ENCODE results near the gene ANKMY1.

ANKMY1 gene, protein sequence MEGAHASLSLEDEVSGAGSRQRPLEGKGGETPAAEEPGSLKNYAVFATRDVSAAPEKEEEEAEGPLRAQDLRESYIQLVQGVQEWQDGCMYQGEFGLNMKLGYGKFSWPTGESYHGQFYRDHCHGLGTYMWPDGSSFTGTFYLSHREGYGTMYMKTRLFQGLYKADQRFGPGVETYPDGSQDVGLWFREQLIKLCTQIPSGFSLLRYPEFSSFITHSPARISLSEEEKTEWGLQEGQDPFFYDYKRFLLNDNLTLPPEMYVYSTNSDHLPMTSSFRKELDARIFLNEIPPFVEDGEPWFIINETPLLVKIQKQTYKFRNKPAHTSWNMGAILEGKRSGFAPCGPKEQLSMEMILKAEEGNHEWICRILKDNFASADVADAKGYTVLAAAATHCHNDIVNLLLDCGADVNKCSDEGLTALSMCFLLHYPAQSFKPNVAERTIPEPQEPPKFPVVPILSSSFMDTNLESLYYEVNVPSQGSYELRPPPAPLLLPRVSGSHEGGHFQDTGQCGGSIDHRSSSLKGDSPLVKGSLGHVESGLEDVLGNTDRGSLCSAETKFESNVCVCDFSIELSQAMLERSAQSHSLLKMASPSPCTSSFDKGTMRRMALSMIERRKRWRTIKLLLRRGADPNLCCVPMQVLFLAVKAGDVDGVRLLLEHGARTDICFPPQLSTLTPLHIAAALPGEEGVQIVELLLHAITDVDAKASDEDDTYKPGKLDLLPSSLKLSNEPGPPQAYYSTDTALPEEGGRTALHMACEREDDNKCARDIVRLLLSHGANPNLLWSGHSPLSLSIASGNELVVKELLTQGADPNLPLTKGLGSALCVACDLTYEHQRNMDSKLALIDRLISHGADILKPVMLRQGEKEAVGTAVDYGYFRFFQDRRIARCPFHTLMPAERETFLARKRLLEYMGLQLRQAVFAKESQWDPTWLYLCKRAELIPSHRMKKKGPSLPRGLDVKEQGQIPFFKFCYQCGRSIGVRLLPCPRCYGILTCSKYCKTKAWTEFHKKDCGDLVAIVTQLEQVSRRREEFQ

DNA sequence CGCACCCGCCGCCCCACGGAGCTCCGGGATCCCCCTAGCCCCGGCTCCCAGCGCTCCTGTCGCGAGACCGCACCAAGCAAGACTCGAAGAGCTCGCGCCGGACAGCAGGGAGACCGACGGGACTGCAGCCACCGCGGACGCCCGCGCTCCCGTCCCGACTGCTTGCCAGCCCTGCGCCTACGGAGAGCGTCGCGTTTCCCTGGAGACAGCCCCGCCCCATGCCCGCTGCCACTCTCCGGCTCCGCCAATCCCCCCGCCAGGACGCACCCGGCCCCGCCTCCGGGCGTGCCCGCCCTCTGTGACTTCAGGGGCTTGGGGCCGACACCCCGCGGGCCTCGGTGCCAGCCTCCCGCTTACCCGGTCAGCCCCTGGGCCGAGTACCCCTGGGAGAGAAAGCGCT lies at the start of gene ANKMY1:
Gene ANKMY1, minus strand, starts transcription at position 181 of the 400 bp plus-strand sequence. CDS start 653 bp downstream, outside the sequence.
- DNase-seq, result peak; percentile 75

DNA sequence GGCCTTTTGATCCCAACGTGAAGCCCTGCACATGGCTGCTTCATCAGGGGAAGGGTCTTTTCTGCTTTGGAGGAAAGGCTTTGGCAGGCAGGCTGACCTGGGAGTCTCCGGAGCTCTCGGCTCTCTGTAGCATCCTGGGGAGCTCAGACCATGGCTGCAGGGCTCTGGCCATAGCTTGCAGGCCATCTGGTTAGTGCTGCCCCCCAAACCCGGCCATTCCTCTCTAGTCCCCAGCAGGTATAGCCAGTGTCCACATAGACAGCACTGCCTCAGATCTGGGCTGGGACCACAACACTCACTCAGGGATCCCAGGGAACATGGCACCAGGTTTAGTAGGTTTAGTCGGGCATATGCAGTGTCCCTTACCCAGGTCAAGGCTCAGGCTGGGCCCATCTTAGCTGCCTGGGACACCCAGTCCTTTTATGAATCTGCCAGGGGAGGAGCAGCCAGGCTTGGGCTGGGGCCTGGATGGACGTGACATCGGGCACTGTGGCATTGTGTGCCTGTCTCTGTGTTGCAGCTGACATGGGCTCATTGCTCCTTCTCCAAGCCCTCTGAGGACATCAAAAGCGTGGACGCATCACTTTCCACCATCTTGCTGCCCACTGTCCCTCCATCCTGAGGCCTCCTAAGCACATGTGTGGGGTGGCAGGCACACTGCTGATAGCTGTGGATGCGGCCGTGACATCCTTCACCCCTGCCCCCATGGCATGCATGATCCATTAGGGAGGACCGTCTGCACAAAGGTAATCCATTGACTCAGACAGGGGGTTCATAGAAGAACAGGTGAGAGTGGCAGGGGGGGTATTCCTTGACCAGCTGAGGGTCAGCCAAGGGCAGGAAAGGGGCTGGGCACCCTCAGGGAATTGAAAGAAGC lies 48.3 kb upstream of the ANKMY1 start:
- DNase-seq, result no peak

DNA sequence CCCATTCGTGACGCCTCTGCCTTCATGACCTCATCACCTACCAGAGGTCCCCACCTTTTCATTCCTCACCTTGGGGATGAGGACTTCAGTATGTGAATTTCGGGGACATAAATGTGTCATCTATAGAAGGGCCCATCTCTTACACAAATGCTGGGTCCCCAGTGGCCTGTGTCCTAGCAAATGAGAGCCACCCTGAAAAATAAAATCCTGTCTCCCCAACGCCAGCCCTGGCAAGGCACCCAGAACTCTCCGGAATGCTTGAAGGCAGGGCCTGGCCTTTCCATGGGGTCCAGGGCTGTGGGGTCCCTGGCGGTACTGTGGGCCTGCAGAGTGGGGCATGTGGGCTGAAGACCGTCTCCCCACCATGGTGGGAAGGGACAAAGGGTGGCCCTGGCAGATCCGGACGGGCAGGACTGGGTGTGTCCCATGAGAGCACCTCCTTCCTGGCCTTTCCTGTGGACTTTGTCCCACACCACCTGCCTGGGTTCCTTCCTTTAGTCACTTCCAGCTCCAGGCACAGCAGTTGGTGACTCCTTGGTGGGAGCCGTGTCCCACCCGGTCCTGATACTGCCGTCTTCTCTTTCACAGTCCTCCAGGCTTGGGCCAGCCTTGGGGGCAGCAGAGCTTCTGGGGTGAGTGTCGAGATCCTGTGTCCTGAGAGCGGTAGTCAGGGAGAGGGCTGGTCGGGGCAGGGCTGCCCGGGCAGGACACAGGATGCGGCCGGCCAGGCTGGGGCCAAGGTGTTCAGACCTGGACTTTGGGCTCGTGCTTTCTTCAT lies 47.3 kb upstream of the ANKMY1 start:
- DNase-seq, result no peak

DNA sequence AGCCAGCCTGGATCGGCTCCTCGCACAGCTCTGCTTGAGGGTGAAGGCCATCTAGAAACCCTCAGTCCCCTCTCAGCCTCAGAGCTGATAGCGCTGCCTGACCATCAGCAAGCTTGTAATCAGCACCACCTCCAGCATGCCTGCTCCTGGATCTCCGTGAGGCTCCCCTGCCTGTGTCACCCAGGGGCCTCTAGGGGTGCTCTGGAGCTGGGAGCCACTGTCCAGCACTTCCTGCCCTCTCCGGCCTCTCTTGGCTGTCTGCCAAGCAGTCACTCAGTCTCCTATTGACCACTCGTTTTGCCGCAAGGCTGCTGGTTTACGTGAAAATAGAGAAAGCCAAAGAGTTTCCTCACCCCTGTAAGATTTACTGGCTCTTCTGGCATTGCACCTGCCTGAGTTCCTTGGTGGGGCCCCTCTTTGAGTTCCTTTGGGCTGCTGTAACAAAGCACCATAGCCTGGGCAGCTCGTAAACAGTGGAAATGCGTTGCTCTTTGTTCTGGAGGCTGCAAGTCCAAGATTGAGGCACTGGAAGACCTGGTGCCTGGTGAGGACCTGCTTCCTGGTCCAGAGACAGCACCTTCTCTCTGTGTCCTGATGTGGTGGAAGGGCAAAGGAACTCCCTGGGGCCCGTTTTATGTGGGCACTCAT lies 46.6 kb upstream of the ANKMY1 start:
- peak; percentile 54 for DNase-seq

DNA sequence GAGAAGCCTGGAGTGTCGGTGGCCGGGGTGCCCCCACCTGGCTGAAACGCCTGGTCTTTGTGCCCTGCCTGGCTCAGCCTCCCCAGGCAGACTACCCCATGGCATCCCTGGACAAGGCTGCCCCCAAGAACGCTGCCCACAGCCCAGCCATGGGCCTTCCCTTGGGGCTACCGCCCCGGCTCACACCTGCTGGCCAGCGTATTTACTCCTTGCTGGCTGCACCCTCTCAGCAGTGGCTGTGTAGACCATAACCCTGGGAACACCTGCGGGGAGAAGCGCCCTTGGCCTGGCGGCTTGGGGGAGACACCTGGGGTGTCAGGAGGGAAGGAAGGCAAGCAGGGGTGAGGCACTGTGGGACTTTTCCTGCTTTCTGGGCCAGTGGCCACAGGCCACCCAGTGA lies 46.1 kb upstream of the ANKMY1 start:
- no peak for DNase-seq

DNA sequence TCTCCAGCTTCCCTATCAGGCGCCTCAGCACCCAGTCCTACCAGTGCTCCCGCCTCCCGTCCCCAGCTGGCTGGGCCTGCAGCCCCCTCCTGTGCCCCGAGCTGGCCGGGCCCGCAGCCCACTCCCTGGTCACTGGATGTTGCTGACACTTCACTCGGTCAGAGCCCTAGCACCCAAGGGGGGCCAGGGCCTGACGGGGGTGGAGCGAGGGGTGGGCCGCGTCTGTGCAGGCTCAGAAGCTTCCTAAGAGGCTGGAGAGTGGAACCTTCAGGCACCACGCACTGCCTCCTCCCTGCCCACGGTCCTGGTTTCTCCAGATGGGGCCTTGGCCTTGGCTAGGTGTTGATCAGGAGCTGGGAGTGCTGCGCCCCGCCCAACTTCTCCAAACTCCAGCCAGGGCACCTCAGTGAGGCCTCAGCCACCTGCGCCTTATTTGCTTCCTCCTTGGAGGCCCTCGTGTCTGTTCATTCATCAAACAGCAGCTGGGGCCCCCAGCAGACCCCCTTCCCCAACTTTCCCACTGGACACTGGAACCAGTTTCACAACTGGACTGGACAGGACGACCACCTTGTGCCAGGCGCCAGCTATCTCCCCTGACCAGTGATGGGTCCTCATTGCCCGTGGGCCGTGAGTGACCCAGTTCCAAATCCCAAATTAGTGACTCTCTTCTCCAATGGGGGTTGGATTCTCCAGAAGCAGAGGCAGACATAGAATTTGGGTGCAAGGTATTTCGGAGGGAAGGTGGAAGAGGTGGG lies 45.5 kb upstream of the ANKMY1 start:
- DNase-seq, result no peak

DNA sequence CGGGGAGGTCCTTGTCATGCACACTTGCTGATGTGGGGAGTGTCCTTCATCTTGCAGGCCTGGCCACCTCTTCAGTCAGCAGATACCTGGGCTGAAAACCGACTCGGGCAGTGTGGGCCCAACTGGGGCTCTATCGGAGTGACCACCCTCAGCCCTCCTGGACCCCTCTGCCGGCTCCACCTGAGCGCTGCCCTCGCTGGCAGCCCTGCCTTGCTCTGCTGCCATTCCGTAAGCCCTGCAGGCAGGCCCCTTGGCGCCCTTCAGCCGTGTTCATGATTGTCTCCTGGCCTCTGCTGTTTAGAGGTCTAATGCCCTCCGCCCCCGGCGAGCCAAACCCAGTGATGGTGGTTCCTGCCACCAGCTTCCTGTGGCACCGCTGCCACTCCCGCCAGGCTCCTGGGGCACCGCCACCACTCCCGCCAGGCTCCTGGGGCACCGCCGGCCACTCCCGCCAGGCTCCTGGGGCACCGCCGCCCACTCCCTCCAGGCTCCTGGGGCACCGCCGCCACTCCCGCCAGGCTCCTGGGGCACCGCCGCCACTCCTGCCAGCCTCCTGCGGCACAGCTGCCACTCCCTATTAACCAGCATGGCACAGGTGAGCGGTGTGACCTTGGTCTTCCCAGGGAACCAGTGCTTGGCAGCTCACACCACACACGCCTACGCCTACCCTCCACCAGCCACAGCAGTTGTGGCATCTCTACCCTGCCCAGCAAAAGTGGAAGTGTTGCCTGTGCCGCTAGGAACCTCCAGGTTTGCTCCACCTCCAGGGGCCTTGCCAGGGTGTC lies 44.7 kb upstream of the ANKMY1 start:
- DNase-seq, result no peak

DNA sequence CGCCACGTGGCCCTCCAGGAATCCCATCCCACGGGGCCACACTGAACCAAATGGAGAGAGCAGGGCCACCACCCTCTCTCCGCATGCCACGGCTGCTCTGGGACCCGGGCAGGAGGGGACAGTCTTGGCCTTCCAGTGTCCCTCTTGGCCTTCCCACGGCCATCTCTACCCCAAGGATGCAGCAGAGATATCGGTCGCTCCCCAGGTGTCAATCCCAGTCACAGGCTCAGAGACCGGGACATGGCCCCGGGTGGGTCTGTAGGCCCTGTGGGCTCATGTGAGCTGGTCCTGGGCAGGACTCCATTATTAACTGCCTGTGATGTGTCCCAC lies 44.0 kb upstream of the ANKMY1 start:
- DNase-seq, result no peak

DNA sequence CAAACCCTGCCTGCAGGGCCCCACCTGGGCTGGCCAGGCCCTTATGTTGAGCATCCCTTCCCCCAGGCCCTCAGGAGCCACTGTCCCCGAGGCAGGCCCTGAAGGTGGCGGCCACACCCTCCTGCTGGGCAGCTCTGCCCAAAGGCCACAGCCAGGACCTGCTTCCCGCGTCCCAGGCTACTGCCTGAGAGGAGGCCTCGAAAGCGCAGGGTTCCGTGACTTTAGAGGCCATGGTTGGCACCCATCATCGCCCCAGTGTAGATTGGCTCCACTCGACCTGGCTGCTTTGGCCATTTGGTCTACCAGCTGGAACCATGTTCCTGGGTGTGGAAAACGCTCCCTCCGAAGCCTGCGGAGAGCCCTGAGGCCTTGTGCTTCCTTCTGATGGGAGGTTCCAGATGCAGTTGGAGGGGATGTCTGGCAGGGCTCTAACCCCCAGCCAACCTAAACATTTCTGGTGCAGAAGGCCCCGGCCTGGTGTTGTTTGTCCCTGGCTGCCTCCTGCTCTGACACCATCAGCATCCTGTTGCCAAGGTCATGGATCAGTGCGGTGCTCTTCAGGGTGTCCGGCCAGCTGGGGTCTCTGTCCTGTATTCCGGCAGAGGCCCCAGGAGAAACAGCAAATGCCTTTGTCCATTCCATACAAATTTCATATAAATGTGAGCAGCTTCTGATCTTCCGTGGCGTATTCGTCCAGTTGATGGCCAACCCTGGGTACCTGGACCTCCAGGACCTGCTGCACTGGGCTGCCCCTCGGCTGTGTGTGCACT lies 43.5 kb upstream of the ANKMY1 start:
- DNase-seq, result no peak

DNA sequence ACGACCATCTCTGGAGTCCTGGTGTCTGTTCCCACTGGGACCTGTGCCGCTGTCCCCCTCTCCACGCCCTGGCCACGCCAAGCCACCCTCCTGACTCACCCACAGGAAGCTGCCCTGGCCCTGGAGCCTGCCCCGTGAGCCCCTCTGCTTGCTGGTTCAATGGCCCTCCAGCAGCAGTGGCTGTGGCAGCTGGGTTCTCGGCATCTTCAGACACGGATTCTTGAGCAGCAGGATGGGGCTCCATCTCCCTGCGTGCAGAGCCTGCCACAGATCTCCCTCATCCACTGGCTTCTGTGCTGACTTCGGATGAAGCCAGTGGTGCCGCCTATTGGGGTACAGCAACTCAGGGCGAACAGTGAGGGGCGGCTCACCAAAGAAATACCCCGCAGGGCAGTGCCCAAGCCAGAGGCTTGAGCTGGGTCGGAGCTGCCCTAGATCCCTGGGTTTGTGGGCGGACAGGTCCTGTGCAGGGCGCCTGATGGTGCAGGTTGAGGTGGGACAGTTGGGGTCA lies 42.7 kb upstream of the ANKMY1 start:
- DNase-seq, result no peak

DNA sequence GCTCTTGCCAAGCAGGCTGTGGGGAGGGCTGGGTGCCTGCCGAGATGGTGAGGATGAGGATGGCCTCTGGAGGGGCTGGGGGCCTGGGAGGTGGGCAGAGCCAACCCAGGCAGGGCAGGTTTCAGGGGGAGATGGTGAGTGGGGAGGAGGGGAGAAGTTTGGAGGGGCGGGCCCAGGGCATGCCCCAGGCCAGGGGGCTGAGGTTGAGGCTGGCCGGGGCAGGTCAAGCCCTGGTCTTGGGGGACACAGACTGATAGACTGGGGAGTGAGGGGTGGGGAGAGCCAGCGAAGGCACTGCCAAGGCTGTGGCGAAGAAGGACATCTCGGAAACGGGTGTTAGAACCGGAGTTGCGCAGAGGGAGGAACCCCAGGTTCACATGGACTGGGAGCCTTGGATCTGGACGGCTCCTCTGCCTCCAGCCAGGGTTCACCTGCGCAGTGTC lies 41.4 kb upstream of the ANKMY1 start:
- no peak for DNase-seq

DNA sequence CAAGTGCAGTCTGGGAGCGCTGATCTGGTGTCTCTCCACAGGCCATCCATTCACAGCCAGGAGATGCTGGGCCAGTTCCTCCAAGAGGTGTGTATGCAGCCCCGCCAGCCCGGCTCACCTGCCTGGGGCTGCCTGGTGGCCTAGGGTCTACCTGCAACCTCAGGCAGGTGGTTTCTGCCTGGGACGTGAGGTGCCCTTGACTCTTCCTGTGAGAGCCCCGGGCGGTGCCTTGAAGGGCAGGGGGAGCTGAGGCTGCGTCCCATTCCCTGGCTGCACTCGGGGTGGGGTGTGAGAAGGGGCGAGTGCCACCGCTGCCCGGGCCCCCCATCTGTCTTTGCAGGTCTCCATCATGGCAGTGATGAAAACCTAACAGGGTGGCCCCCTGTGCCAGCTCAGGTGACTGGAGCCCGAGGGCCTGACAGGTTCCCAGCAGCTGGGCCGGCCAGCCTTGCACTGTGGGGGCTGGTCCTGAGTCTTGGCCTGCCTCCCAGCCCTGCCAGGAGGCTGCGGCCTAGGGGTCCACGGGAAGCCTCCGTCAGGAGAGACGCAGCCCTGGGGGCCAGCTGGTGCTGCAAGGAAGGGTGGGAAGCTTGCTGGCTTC lies 40.6 kb upstream of the ANKMY1 start:
- no peak for DNase-seq

DNA sequence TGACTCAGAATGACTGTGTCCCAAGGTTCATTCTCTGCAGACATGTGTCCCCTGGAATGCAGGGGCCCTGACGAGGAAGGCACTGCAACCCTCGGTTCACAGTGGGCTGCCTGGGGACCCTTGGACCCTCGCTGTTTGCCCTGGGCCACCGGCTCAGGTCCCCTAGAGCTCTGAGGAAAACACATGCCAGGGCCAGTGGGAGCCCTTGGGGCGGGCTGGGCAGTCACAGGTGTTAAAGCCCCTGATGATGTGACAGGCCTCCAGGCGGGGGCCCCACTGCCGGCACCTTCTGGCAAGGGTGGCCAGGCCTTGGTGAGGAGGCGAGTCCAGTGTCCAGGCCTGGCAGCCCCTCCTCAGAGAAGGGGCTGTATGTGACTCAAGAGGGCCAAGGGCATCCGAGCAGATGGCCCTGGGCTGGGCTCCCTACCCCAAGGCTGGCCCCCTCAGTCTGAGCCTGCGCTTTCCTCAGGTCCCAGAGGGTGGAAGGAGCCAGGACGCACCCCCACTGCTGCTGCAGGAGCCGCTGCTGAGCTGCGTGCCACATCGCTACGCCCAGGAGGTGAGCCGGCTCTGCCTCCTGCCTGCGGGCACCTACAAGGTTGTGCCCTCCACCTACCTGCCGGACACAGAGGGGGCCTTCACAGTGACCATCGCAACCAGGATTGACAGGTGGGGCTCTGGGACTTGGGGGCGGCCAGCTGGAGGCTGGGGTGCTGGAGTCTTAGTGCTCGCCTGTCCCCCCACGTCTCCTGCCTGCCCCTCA lies 39.8 kb upstream of the ANKMY1 start:
- DNase-seq, result no peak

DNA sequence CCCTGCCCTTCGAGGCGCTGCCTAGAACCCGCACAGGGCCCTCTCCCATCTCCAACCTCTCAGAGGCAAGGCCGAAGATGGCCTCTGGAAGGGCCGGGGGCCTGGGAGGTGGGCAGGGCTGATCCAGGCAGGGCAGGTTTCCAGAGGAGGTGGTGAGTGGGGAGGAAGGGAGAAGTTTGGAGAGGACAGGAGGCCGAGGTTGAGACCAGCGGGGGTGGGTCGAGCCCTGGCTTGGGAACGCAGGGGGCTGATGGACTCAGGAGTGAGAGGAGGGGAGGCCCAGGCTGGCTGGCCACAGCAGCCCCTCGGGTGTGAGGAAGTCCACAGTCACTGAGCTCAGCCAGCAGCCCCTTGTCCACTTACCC lies 39.2 kb upstream of the ANKMY1 start:
- no peak for DNase-seq

DNA sequence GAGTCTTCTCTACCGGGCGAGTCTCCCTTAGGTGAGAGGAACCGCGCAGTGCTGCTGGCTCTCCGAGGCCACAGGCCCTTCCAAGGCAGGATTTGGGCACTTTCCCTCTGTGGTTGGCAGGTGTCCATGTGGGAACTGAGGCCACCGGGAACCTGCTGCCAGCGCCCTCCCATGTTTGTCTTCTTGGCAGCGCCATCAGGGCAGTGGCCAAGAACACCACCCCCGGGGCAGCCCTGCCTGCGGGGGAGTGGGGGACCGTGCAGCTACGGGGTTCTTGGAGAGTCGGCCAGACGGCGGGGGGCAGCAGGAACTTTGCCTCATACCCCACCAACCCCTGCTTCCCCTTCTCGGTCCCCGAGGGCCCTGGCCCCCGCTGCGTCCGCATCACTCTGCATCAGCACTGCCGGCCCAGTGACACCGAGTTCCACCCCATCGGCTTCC lies 38.7 kb upstream of the ANKMY1 start:
- DNase-seq, result no peak

DNA sequence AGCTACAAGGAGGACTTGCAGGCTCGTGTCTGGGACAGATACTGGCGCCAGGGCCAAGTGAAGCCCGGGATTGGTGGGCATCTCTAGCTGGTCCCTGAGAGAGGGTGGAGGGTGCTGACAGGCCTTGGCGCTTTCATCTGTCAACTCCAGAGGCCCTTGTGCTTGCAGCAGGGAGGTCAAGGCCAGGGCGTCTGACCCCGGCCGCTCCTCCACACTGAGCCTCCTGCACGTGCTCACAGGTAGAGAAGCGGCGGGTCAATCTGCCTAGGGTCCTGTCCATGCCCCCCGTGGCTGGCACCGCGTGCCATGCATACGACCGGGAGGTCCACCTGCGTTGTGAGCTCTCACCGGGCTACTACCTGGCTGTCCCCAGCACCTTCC lies 38.3 kb upstream of the ANKMY1 start:
- no peak for DNase-seq

DNA sequence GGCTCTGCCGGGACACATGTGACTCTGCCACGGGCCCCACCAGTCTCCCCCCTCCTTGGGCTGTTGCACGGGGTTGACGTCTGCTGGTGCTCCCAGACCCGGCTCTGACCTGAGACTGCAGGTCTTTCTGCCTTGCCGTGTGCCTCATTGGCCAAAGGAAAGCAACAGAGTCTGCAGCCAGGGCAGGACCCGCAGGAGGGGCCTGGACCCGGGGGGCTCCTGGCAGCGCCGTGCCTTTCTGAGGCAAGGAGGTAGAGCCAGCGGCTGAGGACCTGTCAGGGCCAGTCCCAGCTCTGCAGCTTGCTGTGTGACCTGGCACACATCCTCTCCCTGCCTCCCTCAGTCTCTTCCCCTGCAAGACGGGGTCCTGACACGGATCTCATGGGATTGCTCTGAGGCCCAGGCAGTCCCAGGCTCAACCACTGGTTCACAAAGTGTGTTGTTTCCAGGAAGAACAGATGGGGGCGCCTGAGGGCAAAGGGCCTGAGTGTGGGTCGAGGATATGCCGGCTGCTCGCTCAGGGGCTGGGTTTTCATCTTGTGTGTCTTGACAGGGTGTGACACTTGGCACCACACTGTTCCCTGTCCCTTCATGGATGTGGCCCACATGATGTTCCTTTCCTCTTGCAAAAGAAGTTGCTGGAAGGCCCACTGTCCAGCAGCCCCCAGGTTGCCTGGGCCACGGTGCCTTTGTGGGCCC lies 37.7 kb upstream of the ANKMY1 start:
- DNase-seq, result no peak

Measured in NCI-H226 (cell line).